Stimulated activated naive CD8-positive, alpha-beta T cell treated with anti-CD3 and anti-CD28 coated beads, Interleukin-15, amount 100 ng/mL, for 72 hours (primary cell): ENCODE results near the gene TRIM56.
"Not testable (repeated sequence)": the region's sequence is repeated elsewhere in the genome, so short reads cannot be mapped to it uniquely, and the experiment has no call there.

Source experiments
- ATAC-seq: fragments of 150-1000 bp; cut with Tn5 transposase; 2 replicates; pipeline ENCODE4 v1.10.0; 2021; ENCODE audit warnings: mild to moderate bottlenecking, moderate library complexity
- DNase-seq, 2 donors: peaks; one replicate each; pipeline ENCODE4 v3.0.0; 2021 to 2022
- H3K27ac Mint-ChIP-seq, 2 donors: one replicate each; pipeline ENCODE4 v1.8.0; 2022; ENCODE audit warnings: mild to moderate bottlenecking in 2 of 2, mixed read lengths in 2 of 2, moderate library complexity in 2 of 2
- H3K27me3 Mint-ChIP-seq: one replicate; pipeline ENCODE4 v1.8.0; 2022; ENCODE audit warnings: mixed read lengths
- H3K4me1 Mint-ChIP-seq: one replicate; pipeline ENCODE4 v1.8.0; 2022; ENCODE audit warnings: mild to moderate bottlenecking, mixed read lengths
- H3K4me3 Mint-ChIP-seq, 2 donors: one replicate each; pipeline ENCODE4 v1.8.0; 2022; ENCODE audit warnings: mild to moderate bottlenecking in 2 of 2, mixed read lengths in 2 of 2, moderate library complexity in 1 of 2
- H3K9me3 Mint-ChIP-seq, 2 donors: one replicate each; pipeline ENCODE4 v1.8.0; 2022; ENCODE audit warnings: mixed read lengths in 2 of 2

Gene TRIM56

DNA sequence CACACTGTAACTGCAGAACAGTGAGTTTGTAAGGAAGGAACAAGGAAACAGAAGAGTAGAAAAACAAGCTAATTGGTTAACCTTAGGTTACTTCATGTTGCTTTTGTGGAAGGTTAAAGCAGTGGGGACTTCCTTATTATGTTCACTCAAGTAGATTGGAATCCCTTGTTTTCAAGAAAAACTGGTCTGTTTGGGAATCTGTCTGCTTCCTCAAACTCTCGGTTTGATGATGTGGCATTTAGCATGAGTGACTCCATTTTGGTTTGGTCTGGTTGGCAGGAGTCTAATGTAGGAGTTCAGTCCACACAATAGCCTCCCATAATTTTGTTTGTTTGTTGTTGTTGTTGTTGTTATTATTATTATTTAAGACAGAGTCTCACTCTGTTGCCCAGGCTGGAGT is 3.8 kb upstream of the TRIM56 start:
- H3K27ac Mint-ChIP-seq, result no peak overlapping the region

DNA sequence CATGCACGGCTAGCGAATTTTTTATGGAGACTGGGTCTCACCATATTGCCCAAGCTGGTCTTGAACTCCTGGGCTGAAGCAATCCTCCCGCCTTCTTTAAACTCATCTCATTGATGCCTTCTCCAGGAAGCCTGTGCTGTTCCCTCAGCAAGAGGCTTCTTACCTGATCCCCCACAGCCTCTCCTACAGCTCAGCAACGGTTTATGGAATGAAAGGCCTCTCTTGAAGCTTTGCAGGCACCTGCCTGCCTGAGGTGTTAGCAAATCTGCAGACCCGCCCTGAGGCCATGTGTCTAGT is 468 bp upstream of the TRIM56 start:
- H3K4me1 Mint-ChIP-seq, result peaks cover 44% of the 10 kb centered on the region
- no peak for DNase-seq
- H3K9me3 Mint-ChIP-seq, result no peaks in the 10 kb centered on the region
- peak overlapping the region; percentile 98 for H3K4me3 Mint-ChIP-seq
- ATAC-seq, result no peak
- H3K27me3 Mint-ChIP-seq, result no peaks in the 10 kb centered on the region
- H3K27ac Mint-ChIP-seq, result peak overlapping the region; percentile 100

More for the DNA sequence above, 3.8 kb upstream of the TRIM56 start:
- Mint-ChIP-seq H3K9me3 (no peaks in the 10 kb centered on the region), H3K4me1 (peaks cover 18% of the 10 kb centered on the region), H3K4me3 (no peak overlapping the region), H3K27me3 (no peaks in the 10 kb centered on the region)
- ATAC-seq (no peak), DNase-seq (no peak)

- Mint-ChIP-seq H3K27ac (no peak overlapping the region), H3K27me3 (no peaks in the 10 kb centered on the region), H3K4me3 (peak overlapping the region; percentile 98), H3K4me1 (peaks cover 51% of the 10 kb centered on the region), H3K9me3 (no peaks in the 10 kb centered on the region)
- DNase-seq (no peak), ATAC-seq (no peak)
Observed at GRCh38 chr7:101087334-101088068, 2.2 kb downstream of the TRIM56 start.

DNA sequence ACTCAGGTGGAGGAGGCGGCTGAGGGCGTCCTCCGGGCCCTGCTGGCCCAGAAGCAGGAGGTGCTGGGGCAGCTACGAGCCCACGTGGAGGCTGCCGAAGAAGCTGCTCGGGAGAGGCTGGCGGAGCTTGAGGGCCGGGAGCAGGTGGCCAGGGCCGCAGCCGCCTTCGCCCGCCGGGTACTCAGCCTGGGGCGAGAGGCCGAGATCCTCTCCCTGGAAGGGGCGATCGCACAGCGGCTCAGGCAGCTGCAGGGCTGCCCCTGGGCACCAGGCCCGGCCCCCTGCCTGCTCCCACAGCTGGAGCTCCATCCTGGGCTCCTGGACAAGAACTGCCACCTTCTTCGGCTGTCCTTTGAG is 2.8 kb downstream of the TRIM56 start:
- ATAC-seq, result no peak
- peak overlapping the region in 1 of 2 donors; percentile 52 for H3K27ac Mint-ChIP-seq

GRCh38 chr7:101088858-101089529 is 3.7 kb downstream of the TRIM56 start:
- peak overlapping the region; percentile 37 to 78 for H3K27ac Mint-ChIP-seq
- no peaks in the 10 kb centered on the region for H3K27me3 Mint-ChIP-seq
- peak overlapping the region; percentile 33 to 55 for H3K4me3 Mint-ChIP-seq
- ATAC-seq (no peak), DNase-seq (no peak)
- H3K4me1 Mint-ChIP-seq, result peaks cover 51% of the 10 kb centered on the region
- no peaks in the 10 kb centered on the region for H3K9me3 Mint-ChIP-seq

More for the DNA sequence above, 2.8 kb downstream of the TRIM56 start:
- Mint-ChIP-seq H3K4me1 (peaks cover 51% of the 10 kb centered on the region), H3K27me3 (no peaks in the 10 kb centered on the region), H3K4me3 (no peak overlapping the region), H3K9me3 (no peaks in the 10 kb centered on the region)
- no peak for DNase-seq

DNA sequence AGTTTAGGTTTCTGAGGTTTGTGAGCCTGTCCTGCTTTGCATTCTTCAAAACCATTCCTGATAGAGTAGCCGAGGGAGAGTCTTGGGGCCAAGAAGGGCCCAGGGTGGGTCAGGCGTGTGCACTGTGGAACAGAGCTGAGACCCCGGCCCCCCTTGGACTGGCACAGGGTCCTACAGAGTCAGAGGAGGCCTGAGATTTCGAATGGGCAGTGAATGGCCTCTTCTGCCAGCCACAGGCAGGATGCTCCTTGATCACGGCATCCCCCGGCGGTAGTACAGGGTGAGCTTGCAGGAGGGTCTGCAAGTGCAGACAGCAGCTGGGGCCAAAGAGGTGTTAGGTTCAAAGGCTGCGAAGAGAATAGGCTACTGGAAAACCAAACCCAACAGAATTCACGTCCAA is 4.6 kb downstream of the TRIM56 start:
- DNase-seq (no peak), ATAC-seq (no peak)
- Mint-ChIP-seq H3K4me1 (peaks cover 46% of the 10 kb centered on the region), H3K4me3 (peak overlapping the region in 1 of 2 donors; percentile 33), H3K9me3 (no peaks in the 10 kb centered on the region), H3K27ac (no peak overlapping the region), H3K27me3 (no peaks in the 10 kb centered on the region)

GRCh38 chr7:101092266-101092905 is 7.1 kb downstream of the TRIM56 start:
- H3K27me3 Mint-ChIP-seq, H3K27ac Mint-ChIP-seq, H3K9me3 Mint-ChIP-seq, H3K4me3 Mint-ChIP-seq, ATAC-seq, DNase-seq: not testable (repeated sequence)
- H3K4me1 Mint-ChIP-seq, result peaks cover 24% of the 10 kb centered on the region

- no peak for ATAC-seq
- no peaks in the 10 kb centered on the region for H3K9me3 Mint-ChIP-seq
- no peaks in the 10 kb centered on the region for H3K27me3 Mint-ChIP-seq
- no peak overlapping the region for H3K27ac Mint-ChIP-seq
- H3K4me3 Mint-ChIP-seq, result no peak overlapping the region
- peaks cover 16% of the 10 kb centered on the region for H3K4me1 Mint-ChIP-seq
- no peak for DNase-seq
Observed at GRCh38 chr7:101093906-101094305, 8.6 kb downstream of the TRIM56 start.

DNA sequence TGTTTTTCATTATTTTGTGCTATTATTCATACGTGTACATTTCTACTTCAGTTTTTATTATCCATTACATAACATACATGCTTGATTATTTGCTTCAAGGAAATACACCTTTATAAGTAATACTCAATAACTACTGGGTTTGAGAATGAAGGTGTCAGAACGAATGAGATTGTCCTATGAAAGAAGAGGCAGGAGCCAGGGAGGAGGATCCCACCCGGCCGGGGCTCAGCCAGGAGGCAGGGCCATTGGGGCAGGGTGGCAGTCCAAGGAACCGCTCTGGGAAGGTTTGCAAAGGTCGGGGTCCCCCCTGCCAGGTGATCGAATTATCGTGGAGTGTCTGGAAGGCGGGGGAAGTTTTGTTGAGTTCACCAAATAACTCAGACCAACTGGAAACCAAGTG is 9.1 kb downstream of the TRIM56 start:
- DNase-seq (no peak), ATAC-seq (no peak)
- Mint-ChIP-seq H3K9me3 (no peaks in the 10 kb centered on the region), H3K27ac (no peak overlapping the region), H3K4me3 (no peak overlapping the region), H3K27me3 (peaks cover 4% of the 10 kb centered on the region), H3K4me1 (peaks cover 14% of the 10 kb centered on the region)

- Mint-ChIP-seq H3K27ac (peak overlapping the region in 1 of 2 donors; percentile 37), H3K27me3 (peaks cover 9% of the 10 kb centered on the region), H3K9me3 (no peaks in the 10 kb centered on the region), H3K4me3 (no peak overlapping the region), H3K4me1 (peaks cover 14% of the 10 kb centered on the region)
- ATAC-seq (peak; percentile 43), DNase-seq (peak in 1 of 2 donors; percentile 28)
Observed at GRCh38 chr7:101094791-101095375, 9.6 kb downstream of the TRIM56 start.

DNA sequence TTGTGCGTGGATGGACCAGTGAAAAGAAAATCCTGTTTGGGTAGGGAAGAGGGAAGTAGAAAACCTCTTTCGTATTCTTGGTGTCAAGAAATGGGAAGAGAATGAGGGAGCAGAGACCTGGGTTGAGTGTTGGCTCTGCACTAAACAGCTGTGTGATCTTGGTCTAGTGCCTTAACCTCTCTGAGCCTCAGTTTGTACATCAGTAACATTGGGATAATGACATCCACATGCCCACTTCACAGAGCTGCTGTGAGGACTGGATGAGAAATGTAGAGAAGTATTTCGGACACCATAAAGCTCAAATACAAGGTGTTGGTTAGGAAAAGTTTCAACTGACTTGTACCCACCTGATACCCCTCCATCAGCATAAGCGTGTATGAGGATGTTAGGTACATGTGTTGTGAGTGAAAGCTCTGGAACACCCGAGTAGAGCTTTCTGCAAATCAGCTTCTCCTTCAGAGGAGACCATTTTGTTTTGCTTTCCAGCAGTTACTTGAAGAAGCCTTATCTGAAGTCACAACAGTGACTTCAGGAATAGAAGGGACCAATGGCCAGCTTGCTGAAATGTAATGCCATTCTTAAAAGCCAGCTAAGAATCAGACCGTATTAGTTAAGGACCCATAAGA is 11.2 kb downstream of the TRIM56 start:
- no peak overlapping the region for H3K27ac Mint-ChIP-seq
- ATAC-seq, result no peak
- no peaks in the 10 kb centered on the region for H3K9me3 Mint-ChIP-seq

DNA sequence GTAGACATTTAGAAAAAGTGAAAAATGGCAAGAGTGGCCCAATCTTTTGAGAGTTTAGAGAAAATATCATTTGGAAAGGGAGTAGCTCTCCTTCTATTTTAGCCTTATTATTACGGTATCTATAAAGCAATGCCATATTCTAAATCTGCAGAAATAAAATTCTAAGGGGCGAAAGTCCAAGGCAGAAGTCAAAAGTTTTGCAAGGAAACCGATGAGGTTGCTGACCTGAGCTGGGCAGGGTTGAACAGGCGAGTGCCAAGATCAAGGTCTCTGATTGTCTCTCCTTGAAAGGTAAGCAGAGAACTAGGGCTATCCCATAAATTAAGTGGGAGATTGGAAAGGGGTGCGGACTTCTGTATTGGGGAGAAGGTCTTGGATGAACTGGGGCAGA is 11.7 kb downstream of the TRIM56 start:
- H3K4me1 Mint-ChIP-seq, result peaks cover 19% of the 10 kb centered on the region
- H3K4me3 Mint-ChIP-seq, result no peak overlapping the region
- H3K27ac Mint-ChIP-seq, result no peak overlapping the region
- ATAC-seq (no peak), DNase-seq (no peak)
- H3K27me3 Mint-ChIP-seq, result peaks cover 30% of the 10 kb centered on the region
- H3K9me3 Mint-ChIP-seq, result no peaks in the 10 kb centered on the region

More for the DNA sequence above, 11.2 kb downstream of the TRIM56 start:
- Mint-ChIP-seq H3K4me1 (peaks cover 24% of the 10 kb centered on the region), H3K4me3 (no peak overlapping the region), H3K27me3 (peaks cover 25% of the 10 kb centered on the region)
- no peak for DNase-seq

DNA sequence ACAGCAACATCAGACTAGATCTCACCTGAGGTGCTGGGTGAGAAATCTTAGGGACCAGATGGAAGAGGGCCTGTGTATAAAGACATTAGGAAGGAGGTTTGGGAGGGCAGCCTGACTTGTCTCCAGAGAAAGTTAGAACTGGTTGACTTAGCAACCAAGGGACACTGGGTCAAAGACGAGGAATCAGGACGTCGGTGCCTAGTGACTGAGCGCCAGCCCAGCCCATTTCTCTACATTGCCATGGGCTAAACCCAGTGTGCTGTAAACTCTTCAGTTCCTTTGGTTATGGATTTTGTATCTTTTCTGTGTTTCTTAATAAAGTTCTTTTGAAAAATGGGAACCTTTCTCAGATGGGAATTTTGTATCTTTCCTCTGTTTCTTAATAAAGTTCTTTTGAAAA is 12.3 kb downstream of the TRIM56 start:
- no peak for DNase-seq
- Mint-ChIP-seq H3K27me3 (peaks cover 36% of the 10 kb centered on the region), H3K4me3 (no peak overlapping the region), H3K4me1 (peaks cover 19% of the 10 kb centered on the region), H3K27ac (peak overlapping the region in 1 of 2 donors; percentile 22), H3K9me3 (no peaks in the 10 kb centered on the region)
- ATAC-seq, result no peak

DNA sequence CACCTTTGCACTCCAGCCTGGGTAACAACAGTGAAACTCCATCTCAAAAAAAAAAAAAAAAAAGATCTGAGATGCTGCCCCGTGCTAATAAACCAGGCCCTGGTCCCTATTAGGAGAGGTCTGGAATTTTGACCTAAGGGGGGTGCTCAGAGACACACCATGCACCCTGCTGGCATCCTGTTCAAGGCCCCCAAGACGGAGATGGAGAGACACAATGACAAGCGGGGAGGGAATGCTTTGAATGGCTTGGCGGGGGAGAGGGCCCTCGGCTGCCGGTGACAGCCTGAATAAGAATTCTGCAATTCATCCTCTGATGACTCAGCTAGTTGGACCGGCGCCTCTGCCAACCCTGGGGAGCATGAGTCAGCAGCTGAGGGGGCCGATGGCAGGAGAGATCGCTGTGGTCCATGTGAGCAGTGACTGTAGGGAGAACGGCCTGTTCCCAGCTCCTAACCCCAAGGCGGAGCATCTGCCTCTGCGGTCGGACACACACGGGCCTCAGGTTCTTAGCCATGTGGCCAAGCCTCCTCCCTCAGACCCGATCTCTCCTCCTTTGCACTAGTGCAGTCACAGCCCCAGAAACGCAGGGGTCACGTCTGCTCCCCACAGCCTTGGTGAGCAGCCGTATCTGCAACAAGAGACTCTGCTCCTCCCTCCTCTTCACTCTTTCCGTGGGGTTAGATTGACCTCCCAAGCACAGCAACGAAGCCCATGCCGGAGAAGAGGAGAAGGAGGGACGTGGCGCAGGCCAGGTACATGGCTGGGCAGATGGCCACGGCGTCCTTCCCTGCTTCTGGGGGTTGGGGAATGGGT is 14.9 kb downstream of the TRIM56 start:
- Mint-ChIP-seq H3K27me3 (peaks cover 62% of the 10 kb centered on the region), H3K9me3 (no peaks in the 10 kb centered on the region), H3K4me3 (no peak overlapping the region), H3K27ac (no peak overlapping the region), H3K4me1 (peaks cover 24% of the 10 kb centered on the region)
- ATAC-seq, result peak; percentile 75
- peak; percentile 19 to 48 for DNase-seq
